ENCODE measurements around the gene DLG5.
"Not testable (repeated sequence)": the region's sequence is repeated elsewhere in the genome, so short reads cannot be mapped to it uniquely, and the experiment has no call there.

The DLG5 gene

DNA sequence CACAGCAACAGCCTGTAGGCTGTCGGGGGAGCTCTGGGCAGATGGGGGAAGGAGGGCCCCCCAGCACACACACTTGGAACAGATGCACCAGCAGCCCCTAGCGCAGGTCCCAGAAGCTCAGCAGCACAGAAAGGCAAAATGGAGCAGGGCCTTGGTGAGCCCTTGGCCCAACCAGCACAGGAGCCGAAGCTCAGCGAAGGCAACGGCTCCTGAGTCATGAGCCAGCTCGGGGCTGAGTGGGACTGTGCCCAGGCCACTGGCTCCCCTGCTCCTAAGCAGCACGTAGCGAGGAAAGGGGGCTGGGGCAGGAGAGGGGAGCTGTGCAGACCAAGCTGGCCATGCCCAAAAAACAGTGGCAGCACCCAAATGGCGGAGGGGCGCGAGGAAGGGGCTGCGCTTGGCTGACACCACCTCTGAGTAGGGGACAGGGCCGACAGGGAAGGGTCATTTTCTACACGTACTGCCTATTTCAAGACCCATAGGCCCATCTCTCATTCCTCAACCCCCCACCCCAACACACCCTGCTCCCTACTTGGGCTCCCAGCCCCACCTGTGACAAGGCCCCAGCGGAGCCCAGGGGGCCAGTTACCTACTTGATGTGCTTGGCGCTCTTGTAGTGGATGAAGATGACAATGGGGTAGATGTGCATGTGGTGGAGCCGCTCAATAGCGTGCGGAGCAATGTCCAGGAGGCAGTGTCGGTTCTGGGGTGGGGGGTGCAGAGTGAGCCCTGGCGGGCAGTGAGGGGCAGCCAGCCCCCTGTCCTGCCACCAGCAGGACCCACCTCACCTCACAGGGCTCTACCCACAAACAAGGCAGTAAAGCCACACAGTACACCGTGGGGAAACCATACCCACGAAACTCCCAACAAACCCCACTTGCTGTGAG lies 132.1 kb downstream of the DLG5 start:
- DNase-seq (ENCODE audit: low spot score) = no peak

DNA sequence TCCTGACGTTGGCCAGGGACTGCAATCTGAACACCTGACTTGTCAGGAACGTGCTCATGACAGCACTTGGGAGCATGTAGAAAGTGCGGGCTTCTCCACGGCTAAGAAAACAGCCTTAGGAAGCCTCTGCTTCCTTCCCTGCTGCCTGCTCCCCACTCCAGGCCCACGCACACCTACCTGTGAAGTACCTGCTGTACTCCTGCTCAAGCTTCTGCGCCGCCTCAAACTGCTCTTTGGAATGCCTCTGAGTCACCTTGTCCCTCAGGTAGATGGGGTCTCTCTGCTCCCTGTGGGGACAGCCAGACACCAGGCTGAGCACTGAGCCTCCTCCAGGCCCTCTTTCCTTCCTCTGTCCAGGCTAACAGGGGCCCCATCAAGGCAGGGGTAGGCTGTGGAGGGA lies 132.7 kb downstream of the DLG5 start:
- DNase-seq (ENCODE audit: low spot score) = no peak

DNA sequence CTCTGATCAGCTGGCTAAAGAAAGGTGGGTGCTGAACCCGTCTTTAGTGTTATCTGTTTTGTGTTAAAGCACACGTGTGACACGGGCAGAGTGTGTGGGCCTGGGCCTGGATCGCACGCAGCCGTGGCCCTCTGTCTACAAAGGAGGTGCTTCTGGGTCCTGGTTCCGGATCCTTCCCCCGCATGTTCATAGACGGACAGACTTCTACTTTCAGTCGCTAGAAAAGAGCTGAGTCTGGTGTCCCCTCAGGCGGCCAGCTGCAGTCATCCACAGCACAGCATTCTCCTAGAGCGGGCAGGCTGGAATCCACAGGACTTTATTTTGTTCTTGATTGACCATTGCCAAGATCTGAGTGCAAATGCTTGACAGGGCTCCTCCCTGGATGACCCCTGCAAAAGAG lies 134.4 kb downstream of the DLG5 start:
- DNase-seq (ENCODE audit: low spot score) = no peak

DNA sequence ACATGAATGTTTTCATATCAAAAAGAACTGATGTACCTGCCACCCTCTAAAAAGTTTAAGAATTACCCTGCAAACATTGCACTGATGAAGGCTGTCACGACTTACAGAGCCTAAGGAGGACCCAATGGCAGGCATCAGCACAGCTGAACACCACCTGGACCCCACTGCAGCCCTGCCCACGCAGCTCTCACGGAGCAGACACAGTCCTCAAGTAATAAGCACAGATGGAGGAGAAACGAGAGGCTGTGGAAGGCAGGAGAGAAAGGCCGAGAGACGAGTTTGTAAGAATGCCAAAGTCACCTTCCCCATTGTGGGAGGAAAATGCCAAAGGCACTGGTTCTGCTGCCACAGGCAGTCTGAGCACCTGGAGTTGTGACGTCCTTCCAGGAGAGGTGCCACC lies 135.0 kb downstream of the DLG5 start:
- no peak for DNase-seq (ENCODE audit: low spot score)

DNA sequence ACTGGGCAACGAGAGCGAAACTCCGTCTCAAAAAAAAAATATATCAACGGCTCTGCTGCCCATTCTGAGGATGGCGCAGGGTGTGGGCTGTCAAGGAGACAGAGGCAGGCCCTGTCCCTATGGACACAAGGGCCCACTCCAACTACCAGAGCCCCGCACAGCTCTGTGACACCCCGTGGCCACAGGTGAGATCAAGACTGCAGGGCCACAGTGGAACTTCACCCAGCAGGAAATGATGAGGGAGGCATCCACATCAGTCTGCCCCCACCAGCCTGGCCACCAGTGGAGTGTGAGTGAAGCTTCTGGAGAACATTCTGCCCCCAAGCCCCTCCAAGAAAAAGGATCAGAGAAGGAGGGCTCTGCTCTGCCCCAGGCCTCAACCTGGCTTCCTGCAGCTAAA lies 136.7 kb downstream of the DLG5 start:
- DNase-seq (ENCODE audit: low spot score) = no peak

DNA sequence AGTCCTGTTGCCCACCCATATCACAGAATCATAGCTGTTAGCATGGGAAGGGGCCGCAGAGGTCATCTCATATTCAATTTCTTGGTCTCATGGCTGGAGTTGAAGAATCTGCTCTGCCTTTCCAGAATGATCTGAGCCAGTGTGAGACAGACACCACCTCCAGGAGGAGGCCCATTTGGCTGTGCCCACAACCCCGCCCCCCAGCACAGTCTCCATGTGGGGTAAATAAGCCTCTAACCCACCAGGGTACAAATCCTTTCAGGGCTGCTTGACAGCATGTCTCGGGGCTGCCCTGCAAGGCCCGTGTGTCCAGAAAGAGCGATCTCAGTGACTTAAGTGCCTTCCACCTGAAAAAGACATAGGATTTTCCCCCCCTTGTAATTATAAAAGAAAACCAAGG lies 137.5 kb downstream of the DLG5 start:
- no peak for DNase-seq (ENCODE audit: low spot score)

GRCh38 chr10:77788496-77789010 lies 138.0 kb downstream of the DLG5 start:
- no peak for DNase-seq (ENCODE audit: low spot score)

DNA sequence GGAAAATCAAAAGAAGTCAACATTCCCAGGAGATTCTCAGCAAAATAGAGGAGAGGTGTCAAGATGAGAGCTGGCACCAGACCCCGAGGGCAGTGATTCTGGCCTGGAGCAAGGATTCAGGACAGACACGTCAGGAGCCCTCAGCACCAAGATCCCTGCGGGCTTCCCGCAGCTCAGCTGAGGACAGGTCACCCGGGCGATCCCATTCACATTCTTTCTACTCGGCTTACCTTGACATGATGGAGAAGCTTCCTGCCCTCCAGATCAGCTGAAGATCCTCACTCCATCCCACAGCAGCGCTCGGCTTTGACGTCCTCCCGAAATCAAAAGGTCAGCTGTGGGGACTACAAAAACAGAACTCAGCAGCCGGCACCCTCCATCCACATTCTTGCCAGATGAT lies 139.1 kb downstream of the DLG5 start:
- DNase-seq (ENCODE audit: low spot score) = no peak

- no peak for DNase-seq (ENCODE audit: low spot score)
These were observed 141.7 kb downstream of the DLG5 start for GRCh38 chr10:77784856-77785255.

DNA sequence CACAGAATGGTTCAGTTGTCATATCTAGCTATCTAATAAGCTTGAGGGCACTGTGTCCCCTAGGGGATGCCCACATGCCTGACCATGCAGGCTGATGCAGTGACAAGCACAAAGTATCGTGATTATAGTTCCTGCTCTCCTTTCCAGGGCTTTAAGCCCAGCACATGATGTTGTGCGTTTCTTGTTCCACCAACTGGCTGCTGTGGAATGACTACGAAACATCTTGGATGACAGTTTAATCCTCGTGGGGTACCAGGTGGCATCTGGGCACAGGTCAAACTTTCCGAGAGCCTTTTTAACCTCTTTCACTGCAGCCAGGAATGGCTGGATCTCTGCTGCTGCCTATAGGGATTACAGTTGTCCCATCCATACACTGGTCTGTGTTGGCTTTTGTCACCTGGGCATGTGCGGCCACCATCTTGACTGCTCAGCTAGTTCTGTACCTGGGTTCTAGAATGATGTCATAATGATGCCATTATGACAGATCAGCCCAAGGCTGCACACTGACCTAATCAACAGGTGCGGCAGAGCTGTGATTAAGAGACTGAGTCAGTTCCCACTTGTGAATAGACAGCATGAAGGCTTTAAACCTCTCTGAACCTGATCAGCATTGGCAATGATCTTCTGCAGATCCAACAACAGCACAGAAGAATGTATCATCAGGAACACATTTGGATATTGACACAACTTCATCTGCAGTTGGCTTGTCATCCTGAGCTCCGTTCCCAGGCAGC lies 144.1 kb downstream of the DLG5 start:
- DNase-seq (ENCODE audit: low spot score) = no peak

DNA sequence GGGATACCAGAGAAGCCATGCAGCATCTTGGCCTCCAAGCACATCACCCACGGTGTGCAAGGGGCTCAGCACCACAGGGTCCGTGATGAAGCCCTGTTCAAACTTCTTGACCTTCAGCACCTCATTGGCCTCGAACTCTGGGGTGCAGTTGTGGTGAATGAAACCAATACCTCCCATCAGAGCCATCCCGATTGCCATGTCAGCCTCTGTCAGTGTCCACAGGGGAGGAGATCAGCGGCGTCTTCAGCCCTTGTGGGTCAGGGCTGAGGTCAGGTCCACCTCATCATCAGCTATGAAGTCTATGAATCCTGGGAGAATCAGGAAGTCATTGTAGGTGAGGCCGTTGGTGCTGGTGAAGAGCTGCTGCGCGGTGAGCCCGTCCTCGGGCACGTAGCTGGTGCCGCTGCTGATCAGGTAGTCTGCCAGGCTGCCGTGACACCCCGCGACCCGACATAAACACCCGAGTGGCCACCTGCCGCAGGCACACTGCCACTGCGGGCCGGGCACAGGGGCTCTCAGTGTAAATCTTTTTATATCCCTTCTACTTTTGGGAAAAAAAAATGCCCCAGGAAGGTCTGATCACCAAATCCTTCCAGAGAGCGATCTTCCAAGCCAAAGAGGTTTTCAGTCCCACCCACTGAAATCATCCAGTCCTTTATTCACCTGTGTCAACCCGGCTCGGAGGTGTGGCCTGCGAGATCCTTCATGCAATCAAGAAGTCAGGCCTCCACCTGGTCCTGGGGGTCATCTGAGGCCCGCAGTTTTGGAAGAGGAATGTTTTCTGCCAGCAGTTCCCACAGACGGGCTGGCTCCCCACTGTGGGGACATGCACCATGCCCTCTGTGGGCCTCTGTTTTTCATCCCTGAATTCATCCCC lies 144.9 kb downstream of the DLG5 start:
- DNase-seq (ENCODE audit: low spot score) = no peak

DNA sequence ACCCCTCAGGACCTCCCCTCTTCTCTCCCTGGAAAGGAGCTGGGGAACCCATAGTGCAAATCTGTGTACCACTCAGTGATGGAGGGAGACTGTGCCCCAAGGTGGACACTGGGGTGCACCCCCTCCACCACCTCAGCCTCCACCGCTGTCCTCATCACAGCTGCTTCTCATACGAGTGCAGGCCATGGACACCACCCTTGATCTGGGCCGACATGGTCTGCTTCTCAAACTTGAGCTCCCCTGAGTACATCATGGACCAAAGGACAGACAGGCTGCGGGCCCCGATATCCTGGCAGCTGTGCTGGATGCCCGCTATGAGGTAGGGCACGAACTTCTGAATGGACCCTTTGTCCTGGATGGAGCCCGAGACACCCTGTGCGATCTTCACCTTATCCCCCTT lies 146.4 kb downstream of the DLG5 start:
- DNase-seq (ENCODE audit: low spot score) = no peak

- DNase-seq (ENCODE audit: low spot score) = no peak
These were observed 150.1 kb downstream of the DLG5 start for GRCh38 chr10:77776487-77776886.

DNA sequence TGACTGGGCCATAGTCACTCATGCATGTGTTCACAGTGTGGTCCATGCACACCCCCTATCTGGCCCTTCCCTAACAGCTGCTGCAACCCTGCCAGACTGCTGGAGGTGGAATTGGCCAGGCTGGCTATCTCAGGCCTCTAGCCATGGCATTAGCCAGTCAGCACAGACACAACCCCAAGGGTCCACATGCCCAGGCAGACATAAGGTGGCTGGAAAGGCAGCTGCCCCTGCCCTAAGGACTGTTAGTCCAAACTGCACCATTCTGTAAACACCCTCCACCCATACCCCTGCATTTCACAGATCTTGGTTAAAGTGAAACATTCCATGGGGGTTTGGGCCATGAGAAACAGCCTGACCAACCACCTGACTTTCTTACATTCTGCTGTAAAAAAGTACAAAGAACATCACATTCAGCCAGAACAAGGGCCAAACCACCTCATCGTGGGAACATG lies 151.6 kb downstream of the DLG5 start:
- no peak for DNase-seq (ENCODE audit: low spot score)

DNA sequence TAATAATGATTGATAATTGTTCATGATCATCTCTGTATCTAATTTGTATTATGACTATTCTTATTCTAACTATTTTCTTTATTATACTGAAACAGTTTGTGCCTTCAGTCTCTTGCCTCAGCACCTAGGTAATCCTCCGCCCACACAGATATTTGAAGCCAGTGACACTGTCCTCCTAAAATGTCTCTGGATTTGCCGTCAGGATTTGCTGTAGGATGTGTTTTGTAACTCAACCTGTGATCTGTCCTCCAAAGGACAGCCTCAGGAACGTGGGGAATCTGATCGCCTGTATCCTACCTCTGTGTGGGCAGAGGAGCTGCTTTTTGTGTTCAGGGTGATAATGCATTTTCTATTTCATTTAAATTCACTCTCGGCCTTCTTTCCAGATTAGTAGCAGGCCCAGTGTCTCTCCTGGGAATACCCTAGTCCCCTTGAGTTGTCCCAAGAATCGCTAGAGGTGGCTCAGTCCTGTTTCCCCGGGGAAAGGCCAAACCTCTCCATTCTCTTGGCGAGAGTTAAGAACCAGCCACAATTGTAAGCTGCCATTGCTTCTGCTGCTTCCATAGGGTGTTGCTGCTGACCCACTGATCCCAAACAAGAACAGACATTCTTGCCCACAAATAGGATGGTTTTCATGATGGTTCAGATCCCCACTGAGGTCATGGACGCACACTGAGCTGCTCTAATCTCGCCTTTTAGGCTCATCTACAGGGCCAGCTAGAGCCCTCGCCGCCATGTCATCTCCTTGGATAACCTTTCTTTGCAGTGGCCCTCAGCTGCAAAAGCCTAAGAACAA lies 152.7 kb downstream of the DLG5 start:
- no peak for DNase-seq (ENCODE audit: low spot score)

DNA sequence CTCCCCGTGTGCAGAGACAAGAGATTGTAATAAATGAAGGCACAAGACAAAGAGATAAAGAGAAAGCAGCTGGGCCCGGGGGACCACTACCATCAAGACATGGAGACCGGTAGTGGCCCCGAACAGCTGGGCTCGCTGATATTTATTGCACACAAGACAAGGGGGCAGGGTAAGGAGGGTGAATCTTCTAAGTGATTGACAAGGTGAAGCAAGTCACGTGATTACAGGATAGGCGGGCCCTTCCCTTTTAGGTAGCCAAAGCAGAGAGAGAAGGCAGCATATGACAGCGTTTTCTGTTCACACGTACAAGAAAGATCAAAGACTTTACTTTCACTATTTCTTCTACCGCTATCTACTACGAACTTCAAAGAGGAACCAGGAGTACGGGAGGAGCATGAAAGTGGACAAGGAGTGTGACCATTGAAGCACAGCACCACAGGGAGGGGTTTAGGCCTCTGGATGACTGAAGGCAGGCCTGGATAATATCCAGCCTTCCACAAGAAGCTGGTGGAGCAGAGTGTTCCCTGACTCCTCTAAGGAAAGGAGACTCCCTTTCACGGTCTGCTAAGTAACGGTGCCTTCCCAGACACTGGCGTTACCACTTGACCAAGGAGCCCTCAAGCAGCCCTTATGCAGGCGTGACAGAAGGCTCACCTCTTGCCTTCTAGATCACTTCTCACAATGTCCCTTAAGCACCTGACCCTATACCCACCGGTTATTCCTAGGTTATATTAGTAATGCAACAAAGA lies 153.5 kb downstream of the DLG5 start:
- DNase-seq (ENCODE audit: low spot score) = not testable (repeated sequence)

DNA sequence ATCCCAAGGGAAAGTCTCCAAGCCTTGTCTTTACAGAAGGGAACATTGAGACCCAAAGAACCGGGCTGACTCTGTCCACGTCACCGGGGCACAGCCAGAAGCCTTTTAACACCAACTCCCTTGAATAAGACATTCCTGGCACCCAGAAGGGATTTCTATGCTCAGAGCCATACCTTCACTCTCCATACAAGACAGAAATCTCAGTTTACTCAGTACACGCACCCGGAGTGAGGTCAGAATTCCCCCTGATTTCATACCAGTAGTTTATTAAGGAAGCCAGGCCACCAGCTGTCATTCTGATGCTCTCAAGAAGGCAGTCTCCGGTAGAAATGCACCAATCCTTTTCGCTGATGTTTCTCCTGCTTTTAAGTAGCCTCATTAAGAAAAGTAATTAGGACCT lies 154.7 kb downstream of the DLG5 start:
- no peak for DNase-seq (ENCODE audit: low spot score)

- no peak for DNase-seq (ENCODE audit: low spot score)
These were observed 155.1 kb downstream of the DLG5 start for GRCh38 chr10:77771450-77771849.

- no peak for DNase-seq (ENCODE audit: low spot score)
These were observed 155.7 kb downstream of the DLG5 start for GRCh38 chr10:77770868-77771175.

DNA sequence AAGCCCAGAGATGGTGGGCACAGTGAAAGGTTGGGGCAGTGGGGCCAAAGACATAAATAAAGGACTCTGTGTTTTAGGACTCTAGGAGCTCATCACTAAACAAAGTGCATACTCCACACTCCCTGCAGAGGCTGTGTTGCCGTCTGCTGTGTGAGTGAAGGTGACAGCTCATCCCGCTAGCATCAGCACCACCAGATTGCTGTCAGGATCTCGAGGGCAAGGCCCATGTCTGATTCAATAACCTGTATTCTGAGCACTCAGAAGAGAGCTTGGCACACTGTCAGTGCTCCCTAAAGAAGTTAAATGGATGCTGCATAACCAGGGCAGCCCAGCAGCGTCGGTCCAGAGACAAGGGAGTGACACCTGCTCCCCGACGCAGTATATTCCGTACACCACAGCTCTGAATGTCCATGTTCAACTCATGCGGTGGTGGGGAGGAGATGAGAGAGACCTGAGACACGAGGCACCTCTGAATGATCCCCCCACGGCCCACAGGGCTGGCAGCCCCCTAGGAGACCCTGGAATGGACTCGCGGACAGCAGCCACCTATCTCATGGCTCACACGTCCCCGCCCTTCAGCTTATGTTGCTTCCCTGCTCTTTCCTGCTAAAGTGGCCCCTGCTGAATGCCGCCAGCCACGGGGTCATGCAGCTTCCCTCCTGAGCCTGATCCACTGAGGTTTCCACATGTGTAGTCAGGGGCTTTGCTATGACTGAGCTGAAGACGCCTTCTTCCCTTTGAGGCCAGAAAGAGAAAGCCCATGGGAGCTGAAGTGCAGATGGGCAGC lies 156.3 kb downstream of the DLG5 start:
- no peak for DNase-seq (ENCODE audit: low spot score)
